Head of caudate nucleus (tissue), 42 donors: ENCODE measurements around the gene RFXAP.
A peak's percentile ranks its signal among the peaks of the same experiment; 100 is the strongest.

Source experiments
- DNase-seq, 42 donors: peaks; one replicate each; pipeline versions ENCODE4 v3.0.0 to v3.0.0-alpha.2; 2020 to 2021; ENCODE audit warnings: mixed read lengths in 7 of 42
- intact Hi-C: fragments of 100-400 bp; cut with DNase I; formaldehyde crosslinking; loops from one replicate; pipeline ENCODE4 v1.15.0; 2022

The RFXAP gene

DNA sequence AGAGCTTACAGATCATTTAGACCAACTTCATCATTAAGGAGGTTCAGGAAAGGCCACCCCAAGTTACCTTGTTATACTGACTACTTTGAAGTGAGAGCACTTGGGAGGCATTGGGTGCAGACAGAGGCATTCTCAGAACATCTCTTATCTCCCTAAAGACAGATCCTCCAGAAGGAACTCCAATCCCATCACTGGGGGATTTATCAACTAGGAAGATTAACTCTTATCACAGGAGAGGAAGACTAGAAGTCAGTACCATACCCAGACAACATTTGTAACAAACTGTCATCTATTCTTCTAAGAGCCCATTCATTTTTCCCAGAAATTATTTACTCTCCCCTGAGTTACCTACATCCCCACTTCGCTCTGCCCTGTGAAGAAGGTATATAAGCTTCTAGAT is 5.8 kb upstream of the RFXAP start:
- intact Hi-C loops: no loop called here
- no peak for DNase-seq

DNA sequence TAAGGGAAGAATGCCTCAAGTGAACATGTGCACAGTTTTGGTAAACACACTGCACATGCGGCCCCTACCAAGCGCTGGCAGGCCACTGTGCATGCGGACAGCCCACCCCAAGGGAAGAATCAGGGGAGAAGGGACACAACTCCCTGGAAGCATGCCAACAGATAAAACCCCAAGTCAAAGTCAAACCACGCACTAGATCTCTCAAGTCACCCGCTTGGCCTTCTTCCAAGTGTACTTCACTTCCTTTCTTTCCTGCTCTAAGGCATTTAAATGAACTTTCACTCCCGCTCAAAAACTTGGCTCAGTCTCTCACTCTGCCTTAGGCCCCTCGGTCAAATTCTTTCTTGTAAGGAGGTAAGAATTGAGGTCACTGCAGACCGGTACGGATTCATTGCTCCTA is 4.6 kb upstream of the RFXAP start:
- intact Hi-C loops: no loop called here
- peak in 2 of 42 donors; percentile 12 to 24 for DNase-seq

DNA sequence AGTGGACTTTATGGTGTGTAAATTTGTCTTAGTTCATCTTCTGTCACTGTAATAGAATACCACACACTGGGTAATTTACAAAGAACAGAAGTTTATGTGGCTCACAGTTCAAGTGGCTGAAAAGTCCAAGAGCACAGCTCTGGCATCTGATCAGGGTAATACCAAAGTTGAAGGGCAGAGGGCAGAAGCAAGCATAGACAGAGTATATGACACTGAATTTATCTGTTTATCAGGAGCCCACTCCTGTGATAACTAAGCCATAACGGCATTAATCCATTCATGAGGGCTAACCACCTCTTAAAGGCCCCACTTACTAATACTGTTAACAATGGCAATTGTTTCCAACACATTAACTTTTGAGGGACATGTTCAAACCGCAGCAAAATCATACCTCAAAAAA is 4.0 kb upstream of the RFXAP start:
- intact Hi-C loops: no loop called here
- peak in 1 of 42 donors; percentile 14 for DNase-seq

DNA sequence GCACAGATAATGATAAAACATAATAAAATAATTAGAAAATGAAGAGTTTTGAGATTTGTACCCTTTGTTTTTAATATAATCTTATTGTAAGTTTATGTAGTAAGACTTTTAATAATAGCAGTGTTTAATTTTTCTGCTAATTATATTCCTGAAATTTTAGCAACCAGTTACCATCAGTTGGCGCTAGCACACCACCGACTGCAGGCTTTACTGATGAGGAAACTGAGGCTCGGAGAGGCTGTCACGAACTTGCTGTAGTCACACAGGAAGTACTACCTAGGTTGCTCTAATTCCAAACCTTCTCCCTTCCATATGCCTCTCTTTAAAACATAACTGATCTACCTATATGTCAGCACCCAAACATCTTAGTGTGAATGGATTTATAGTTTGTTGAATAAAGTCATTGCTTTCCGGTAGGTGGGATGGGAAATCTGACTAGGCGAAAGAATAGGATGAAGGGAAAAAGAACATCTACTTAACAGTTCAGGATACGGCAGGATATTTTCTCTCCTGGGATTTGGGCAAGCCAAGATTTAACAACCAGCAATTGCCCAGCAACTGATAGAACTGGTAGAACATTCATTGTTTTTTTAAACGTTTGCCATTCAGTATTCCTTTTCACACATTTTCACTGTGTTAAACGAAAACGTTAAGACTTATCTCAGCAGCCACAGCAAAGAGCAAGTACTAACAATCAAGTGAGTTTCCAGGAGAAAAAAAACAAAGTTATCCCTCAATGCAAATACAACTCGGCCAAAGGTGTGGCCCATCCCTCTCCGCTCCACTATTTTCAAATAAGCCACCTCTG is 822 bp upstream of the RFXAP start:
- peak in 10 of 42 donors; percentile 4 to 33 (median 20) for DNase-seq
- intact Hi-C loops: no loop called here

DNA sequence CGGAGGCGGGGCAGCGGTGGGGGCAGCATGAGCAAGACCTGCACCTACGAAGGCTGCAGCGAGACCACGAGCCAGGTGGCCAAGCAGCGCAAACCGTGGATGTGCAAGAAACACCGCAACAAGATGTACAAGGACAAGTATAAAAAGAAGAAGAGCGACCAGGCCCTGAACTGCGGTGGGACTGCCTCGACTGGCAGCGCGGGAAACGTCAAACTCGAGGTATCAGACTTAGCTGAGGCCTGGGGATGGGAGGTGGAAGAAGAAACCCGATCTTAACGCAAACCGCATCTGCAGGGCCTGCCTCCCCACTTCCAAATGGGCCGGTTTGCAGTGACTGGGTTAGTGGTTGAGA is 693 bp downstream of the RFXAP start:
- peak in 24 of 42 donors; percentile 13 to 58 (median 24) for DNase-seq
- intact Hi-C loops: no loop called here

DNA sequence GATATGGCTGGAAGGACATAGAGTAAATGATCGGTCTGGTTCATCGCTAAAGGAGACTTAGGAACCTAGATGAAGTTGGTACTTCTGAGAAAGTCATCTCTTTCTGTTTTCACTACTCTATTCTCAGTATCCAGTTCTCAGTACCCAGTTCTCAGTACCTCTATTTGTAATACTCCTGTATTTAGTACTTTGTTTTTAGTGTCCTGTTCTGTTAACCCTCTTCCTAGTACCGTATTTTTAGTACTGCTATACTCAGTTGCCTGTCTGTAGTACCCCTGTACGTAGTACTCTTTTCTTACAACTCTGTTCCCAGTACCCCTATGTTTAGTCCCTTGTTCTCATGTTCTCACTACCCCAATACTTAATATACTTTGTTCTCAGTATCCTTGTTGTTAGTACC is 1.2 kb downstream of the RFXAP start:
- DNase-seq: no peak
- intact Hi-C loops: no loop called here

DNA sequence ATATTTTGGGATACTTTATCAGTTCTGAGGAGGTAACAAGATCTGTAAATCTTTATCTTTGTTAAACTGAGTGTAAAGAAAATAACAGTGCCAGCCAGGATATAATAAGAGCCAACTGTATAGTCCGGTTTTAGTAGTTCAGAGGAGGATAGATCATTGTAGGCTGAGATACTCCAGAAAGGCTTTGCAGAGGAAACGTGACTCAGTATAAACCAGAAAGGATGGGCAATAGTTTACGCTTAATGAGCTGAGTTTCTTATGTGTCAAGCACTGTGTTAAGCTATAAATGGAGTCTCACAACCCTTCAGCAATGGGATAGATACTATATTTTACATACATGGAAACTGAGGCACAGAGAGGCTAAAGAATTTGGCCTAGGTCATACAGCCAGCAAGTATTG is 3.8 kb downstream of the RFXAP start:
- intact Hi-C loops: no loop called here
- no peak for DNase-seq

DNA sequence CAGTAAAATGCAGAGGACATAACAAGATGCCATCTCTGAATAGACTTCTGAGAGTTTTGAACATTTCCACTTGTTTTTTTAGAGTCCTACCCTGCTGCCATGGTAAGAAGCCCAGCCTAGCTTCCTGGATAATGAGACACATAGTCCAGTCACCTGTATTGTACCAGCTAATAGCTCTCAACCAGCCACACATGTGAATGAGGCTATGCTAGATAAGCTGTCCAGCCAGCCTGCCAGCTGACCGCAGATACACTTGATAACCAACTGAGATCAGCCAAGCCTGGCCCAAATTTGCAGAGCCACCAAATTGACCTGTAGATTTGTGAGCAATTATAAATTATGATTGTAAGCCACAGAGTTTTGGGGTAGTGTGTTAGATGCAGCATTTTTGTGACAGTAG is 10.7 kb downstream of the RFXAP start:
- no peak for DNase-seq
- intact Hi-C loops: no loop called here

DNA sequence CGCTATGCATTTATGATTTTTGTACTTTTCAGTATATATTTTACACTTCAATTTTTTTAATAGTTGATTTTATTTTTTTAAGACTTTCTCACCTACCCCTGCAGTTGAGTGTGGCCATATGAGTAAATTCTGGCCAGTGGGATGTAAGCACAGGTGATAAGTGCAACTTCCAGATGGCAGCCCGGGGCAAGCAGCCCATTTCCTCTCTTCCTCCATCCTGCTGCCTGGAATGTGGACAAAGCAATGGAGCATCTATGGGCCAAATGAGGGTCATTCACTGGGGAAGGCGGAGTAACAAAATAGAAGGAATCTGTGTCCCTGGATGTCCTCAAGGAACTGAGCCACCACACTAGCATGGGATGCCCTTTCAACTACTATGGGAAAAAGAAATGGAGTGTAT is 12.3 kb downstream of the RFXAP start:
- intact Hi-C loops: no loop called here
- no peak for DNase-seq

DNA sequence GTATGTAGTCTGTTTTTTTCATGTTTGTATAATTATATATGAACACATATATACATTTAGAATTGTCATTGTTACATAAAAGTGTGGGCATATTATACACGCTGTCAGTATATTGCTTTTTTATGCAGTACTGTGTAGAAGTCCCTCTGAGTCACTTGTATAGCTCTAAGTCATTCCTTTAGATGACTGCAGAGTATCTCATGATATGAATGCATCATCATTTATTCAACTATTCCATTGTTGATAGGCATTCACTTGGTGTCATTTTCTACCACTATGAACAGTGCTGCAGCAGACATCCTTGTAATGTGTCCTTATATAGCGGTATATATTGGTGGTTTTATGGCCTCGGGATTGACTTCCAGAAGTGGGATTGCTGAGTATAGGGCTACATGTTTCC is 15.3 kb downstream of the RFXAP start:
- DNase-seq: no peak

DNA sequence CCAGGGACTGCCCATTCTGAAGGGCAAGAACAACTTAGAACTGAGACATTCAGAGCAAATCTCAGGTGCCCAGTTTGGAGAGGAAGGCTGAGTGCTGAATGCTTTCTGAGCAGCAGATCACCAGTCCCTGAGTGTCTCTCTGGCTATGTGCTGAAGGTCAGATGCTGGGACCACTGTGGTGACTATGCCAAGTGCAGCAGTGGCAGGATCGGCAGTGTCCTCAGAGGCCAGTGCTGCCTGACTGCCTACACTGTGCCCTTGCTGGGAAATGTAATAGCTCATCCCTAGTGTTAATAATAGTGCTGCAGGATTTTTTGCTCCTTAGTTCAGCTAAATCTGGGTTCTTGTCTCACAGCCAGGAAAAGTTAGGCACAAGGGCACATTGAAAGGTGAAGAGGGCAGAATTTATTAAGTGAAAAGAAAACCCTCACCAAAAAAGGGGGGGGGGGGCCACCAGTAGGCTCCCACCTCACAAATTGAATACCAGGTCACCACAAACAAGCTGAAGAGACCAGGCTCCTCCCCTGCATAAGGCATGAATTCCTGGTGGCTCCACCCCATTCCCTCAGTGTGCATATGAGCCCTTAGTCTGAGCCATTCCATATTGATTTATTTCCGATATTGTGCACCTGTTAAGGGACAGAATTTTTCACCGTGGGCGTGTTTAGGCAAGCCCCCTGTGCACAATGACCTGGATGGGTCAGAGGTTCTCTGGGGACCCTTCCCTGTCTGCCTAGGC is 18.5 kb downstream of the RFXAP start:
- DNase-seq: no peak

More for the DNA sequence above, 15.3 kb downstream of the RFXAP start:
- intact Hi-C loops: no loop called here

DNA sequence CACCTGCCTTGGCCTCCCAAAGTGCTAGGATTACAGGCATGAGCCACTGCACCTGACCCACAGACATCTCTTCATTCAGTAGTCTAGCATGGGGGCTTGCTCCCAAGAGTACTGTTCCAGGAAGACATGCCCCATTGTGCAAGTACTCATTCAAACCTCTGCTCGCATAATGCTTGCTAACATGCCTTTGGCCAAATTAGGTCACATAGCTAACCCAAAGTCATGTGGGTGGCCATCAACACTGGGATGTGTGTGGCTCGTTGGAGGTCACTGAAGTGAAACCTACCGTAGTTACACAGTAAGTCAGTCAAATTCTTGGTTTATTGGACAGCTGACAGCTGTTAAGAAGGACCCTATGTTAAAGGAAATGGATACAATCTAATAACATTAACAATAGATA is 20.3 kb downstream of the RFXAP start:
- intact Hi-C loops: no loop called here
- no peak for DNase-seq

More for the DNA sequence above, 18.5 kb downstream of the RFXAP start:
- intact Hi-C loops: no loop called here

DNA sequence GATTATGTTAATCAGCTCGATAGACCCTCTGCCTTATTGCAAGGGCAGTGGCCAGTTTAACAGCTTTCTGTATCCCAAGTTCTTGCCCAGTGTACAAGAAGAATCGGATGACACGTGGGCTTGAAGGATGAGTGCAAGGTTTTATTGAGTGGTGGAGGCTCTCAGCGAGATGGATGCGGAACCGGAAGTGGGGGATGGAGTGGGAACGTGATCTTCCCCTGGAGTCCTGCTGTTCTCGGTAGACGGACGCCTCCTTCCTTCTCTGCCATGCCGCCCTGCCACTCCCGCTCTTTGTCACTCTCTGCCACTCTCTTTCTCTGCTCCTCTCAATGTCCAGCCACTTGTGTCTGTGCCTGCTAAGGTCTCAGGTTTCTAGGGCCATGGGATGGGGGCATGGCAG is 21.0 kb downstream of the RFXAP start:
- intact Hi-C loops: no loop called here
- no peak for DNase-seq

DNA sequence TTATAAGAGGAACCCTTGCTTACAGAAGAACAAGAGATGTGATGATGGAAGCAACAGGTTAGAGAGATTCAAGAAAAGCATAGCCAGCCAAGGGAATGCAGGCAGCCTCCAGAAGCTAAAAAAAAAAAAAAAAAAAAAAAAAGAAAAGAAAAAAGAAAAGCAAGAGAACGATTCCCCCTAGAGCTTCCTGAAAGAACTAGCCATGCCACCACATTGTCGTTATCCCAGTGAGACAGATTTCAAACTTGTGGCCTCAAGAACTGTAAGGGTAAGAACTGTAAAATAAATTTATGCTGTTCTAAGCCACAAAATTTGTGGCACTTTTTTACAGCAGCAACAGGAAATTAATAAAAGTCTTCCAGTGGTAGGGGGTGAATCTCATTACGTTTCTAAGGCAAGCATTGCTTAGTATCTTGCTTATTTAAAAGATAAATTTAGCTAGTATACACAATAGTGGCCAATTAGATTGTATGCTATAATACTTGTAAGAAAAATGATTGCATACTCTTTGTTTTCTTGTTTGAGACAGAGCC is 21.8 kb downstream of the RFXAP start:
- intact Hi-C loops: no loop called here
- DNase-seq: no peak

DNA sequence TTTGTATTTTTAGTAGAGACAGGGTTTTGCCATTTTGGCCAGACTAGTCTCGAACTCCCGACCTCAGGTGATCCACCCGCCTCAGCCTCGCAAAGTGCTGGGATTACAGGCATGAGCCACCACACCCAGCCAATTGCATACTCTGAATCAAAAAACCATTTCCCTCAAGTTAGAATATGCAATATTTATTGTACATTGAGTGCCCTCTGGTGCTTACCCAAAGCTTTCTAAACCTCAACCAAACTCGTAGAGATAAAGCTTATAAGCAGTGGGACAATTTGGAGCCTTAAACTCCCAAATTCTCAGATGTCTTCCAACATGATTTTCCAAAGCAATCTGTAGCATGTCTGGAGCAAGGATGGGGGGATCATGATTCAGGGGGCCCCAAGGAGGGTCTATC is 22.4 kb downstream of the RFXAP start:
- no peak for DNase-seq
- intact Hi-C loops: no loop called here

DNA sequence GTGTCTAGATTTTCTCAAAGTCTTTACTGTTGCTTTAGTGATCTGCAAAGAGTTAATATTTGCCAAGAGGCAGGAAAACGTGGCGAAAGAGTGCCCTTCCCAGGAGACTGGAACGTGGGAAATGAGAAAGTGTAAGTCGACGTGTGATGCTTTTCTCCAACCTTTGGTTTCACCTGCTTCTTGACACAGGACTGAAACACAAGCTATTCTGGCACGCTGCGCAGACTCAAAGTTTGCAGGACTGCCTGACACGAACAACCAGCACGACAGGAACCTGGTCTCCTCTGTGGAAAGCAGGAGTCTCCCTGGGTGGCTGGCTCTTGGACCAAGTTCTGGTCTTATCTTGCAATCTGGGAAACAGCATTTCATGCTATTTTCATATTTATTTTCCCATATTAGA is 28.6 kb downstream of the RFXAP start:
- DNase-seq: no peak
- intact Hi-C loops: no loop called here

DNA sequence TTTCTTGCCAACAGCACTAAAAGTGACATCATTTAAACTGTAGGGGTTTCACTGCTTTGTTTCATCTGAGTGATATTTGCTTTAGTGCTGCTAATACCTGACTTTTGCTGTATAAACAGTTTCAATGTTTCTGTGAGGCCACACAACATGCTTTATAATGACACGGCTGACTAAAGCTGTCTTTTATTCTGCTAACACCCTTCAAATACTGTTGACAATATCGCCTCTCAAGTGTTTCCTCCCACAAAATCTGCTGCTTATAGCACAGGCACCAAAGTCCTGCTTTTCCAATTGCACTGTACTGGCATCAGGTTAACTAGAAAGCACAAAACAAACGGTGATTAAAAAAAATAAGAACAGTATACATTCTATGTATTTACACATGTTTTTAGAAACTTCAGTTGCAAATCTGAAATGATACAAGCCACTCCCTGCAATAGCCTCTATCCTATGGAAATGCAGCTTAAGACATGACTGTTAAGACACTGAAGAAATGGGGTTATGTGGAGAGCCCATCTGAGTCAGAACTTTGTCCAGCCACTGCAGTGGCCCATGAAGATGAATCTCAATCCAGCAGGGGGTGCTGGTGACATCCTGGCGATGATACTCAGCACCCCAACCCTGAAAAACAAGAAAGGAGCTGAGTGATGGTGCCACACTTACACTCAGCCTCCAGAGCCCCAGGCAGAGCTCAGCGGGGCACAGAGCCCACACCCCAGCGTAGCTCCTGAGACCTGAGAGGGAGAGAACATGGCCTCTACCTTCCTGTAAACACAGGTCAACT is 29.4 kb downstream of the RFXAP start:
- peak in 5 of 42 donors; percentile 6 to 31 (median 17) for DNase-seq
- intact Hi-C loops: no loop called here

DNA sequence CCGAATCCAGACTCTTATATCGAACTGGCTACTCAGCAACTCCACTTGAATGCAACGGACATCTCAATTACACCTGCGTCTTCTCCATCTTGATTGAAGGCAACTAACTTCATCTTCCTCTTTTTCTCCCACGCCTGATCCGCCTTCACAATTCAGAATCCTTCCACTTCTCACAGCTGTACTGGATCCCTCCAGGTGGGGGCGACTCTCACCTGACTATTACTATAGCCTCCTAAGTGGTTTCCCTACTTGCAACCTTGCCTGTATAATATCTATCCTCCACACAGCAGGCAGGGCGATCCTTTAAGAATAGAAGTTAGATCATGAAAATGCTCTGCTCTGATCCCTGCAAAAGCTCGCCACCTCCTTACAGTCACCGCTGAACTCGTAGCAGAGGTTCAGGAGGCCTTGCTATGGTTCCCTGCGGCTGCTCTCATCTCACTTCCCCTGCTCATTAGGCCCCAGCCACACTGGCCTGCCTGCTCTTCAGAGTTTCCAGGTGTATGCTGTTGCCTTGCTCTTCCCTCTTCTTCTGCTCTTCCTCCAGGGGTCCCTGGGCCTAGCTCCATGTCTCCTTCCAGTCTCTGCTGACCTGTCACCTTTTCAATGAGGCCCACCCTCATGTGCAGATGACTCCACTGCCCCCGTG is 31.9 kb downstream of the RFXAP start:
- intact Hi-C loops: no loop called here
- peak in 3 of 42 donors; percentile 6 to 23 (median 20) for DNase-seq

DNA sequence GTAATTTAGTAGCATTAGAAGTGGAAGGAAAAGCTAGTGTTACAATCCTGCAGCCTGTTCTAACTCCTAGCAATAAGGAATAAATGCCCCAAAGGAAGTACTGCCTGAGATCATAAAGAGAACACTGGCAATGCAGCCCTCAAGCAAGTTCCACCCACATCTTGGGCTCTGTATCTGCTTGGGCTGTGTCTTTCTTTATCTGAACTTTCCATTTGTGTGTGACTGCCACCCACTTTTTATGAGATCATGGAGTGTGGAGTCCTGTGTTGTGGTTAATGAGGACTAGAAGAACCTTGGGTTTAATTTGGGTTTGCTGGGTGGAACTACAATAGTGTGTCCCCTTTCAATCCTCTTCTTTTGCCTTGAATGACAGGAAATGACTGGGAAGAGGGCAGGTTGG is 38.2 kb downstream of the RFXAP start:
- DNase-seq: no peak
- intact Hi-C loops: no loop called here
